ENCODE data around the gene RPS6KB1.
"Not testable (repeated sequence)": the region's sequence is repeated elsewhere in the genome, so short reads cannot be mapped to it uniquely, and the experiment has no call there.

The RPS6KB1 gene

GRCh38 chr17:59892924-59893675, at the start of gene RPS6KB1, which contains the start of gene TUBD1:
RPS6KB1 (plus strand) TSS chr17:59893121; CDS start chr17:59893185, 64 bp downstream.
TUBD1 (minus strand) TSS chr17:59892943; CDS start chr17:59891002, 1,941 bp downstream.
- peak; percentile 100 for DNase-seq (ENCODE audit: low read depth)

GRCh38 chr17:59844884-59845594, 47.9 kb upstream of the RPS6KB1 start:
- peak; percentile 52 for DNase-seq (ENCODE audit: low read depth)

- peak; percentile 72 for DNase-seq (ENCODE audit: low read depth)
These were observed 47.1 kb upstream of the RPS6KB1 start for GRCh38 chr17:59845595-59846393.

- peak; percentile 66 for DNase-seq (ENCODE audit: low read depth)
These were observed 46.3 kb upstream of the RPS6KB1 start for GRCh38 chr17:59846394-59847165.

- no peak for DNase-seq (ENCODE audit: low read depth)
These were observed 44.6 kb upstream of the RPS6KB1 start for GRCh38 chr17:59848385-59848668.

- no peak for DNase-seq (ENCODE audit: low read depth)
These were observed 44.1 kb upstream of the RPS6KB1 start for GRCh38 chr17:59848778-59849177.

- not testable (repeated sequence) for DNase-seq (ENCODE audit: low read depth)
These were observed 42.6 kb upstream of the RPS6KB1 start for GRCh38 chr17:59850311-59850710.

GRCh38 chr17:59851439-59852375, 41.2 kb upstream of the RPS6KB1 start:
- peak; percentile 68 for DNase-seq (ENCODE audit: low read depth)

GRCh38 chr17:59852847-59853167, 40.1 kb upstream of the RPS6KB1 start:
- not testable (repeated sequence) for DNase-seq (ENCODE audit: low read depth)

GRCh38 chr17:59853168-59853918, 39.6 kb upstream of the RPS6KB1 start:
- DNase-seq (ENCODE audit: low read depth) = peak; percentile 97

GRCh38 chr17:59853919-59854729, 38.8 kb upstream of the RPS6KB1 start:
- DNase-seq (ENCODE audit: low read depth) = not testable (repeated sequence)

GRCh38 chr17:59856859-59857794, 35.8 kb upstream of the RPS6KB1 start:
- DNase-seq (ENCODE audit: low read depth) = no peak

GRCh38 chr17:59858167-59858816, 34.6 kb upstream of the RPS6KB1 start:
- no peak for DNase-seq (ENCODE audit: low read depth)

GRCh38 chr17:59858932-59859331, 34.0 kb upstream of the RPS6KB1 start:
- DNase-seq (ENCODE audit: low read depth) = no peak

- peak; percentile 79 for DNase-seq (ENCODE audit: low read depth)
These were observed 33.4 kb upstream of the RPS6KB1 start for GRCh38 chr17:59859444-59860025.

- no peak for DNase-seq (ENCODE audit: low read depth)
These were observed 29.3 kb upstream of the RPS6KB1 start for GRCh38 chr17:59863616-59864015.

- DNase-seq (ENCODE audit: low read depth) = no peak
These were observed 23.0 kb upstream of the RPS6KB1 start for GRCh38 chr17:59869941-59870218.

Data from ELR (cell line).